Upper lobe of left lung (tissue), 4 donors: Measurements from ENCODE around the gene MTCL1.

Experiments
- EP300 ChIP-seq, 4 donors: sonication (generic); formaldehyde crosslinking; IDR thresholded peaks; one replicate each; pipeline ENCODE4 v1.5.1; 2017; ENCODE audit warnings: antibody characterized with exemption in 4 of 4, control low read depth in 2 of 4
- POLR2A ChIP-seq, 4 donors: fragments of 450-650 bp; IDR thresholded peaks; one replicate each; pipeline ENCODE4 v1.5.1; 2016 to 2017; ENCODE audit warnings: antibody characterized with exemption in 4 of 4, mild to moderate bottlenecking in 2 of 4
- POLR2AphosphoS5 ChIP-seq, 2 donors: sonication (generic); formaldehyde crosslinking; IDR thresholded peaks; one replicate each; pipeline ENCODE4 v1.5.1; 2017; ENCODE audit warnings: antibody characterized with exemption in 2 of 2
- TF ChIP-seq, protein P1 (sequence below), 6 experiments: fragments of 450-650 bp in 4 of 6; fragments of 200-600 bp in 2 of 6; sonication (generic) in 2 of 6; IDR thresholded peaks; one replicate each; pipeline ENCODE4 v1.5.1; 2016 to 2019; ENCODE audit warnings: antibody characterized with exemption in 6 of 6

DNA sequence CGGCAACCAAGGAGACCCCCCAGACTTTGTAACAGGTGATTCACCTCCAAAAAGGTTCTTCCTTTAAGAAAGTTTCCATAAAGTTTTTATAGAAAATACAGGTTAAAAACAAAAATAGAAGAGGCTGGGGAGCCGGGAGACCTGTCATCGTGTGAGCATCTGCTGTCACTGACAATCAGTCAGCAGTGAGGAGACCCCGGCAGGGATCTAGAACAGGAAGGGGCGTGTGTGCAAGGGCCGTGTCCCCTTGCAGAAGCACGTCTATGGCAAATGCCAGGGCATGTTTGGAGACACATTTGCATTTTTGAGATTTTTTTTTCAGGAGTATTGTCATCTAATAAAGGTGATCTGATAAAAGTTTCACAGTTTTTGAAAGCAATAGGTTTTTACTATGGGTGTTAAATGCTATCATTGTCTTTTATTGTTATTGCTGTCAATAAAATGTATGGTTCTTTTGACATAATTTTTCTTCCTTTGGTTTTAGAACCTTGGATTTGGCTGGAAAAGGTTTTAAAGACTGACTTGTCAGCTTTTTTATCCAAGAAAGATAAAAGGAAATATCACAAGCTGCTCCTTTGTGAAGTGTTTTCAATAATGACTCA lies 52.1 kb downstream of the MTCL1 start:
- TF ChIP-seq POLR2AphosphoS5 (IDR thresholded peaks at IDR 0.05) (no peak), POLR2A (IDR thresholded peaks at IDR 0.05) (no peak), EP300 (IDR thresholded peaks at IDR 0.05) (no peak)
- TF ChIP-seq, protein P1, sequence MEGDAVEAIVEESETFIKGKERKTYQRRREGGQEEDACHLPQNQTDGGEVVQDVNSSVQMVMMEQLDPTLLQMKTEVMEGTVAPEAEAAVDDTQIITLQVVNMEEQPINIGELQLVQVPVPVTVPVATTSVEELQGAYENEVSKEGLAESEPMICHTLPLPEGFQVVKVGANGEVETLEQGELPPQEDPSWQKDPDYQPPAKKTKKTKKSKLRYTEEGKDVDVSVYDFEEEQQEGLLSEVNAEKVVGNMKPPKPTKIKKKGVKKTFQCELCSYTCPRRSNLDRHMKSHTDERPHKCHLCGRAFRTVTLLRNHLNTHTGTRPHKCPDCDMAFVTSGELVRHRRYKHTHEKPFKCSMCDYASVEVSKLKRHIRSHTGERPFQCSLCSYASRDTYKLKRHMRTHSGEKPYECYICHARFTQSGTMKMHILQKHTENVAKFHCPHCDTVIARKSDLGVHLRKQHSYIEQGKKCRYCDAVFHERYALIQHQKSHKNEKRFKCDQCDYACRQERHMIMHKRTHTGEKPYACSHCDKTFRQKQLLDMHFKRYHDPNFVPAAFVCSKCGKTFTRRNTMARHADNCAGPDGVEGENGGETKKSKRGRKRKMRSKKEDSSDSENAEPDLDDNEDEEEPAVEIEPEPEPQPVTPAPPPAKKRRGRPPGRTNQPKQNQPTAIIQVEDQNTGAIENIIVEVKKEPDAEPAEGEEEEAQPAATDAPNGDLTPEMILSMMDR (IDR thresholded peaks at IDR 0.05) = no peak
